WTC11 (cell line): ENCODE measurements around the gene SIPA1L2. TPM values are rescaled to one million over a fixed set of nuclear protein-coding genes. Genes with fewer than 3 reads are reported as not detected.

Experiments
- ATAC-seq: fragments of 200-7000 bp; cut with Tn5 transposase; 2 replicates; pipeline ENCODE4 v1.10.0; 2021; ENCODE audit warnings: mild to moderate bottlenecking, moderate library complexity
- CTCF ChIA-PET: fragments of 300-600 bp; sonication (Branson Sonifier 250); formaldehyde crosslinking; loops from one replicate; lab custom pipeline; 2021; ENCODE audit warnings: antibody characterized with exemption; lab: Charles Lee
- POLR2A ChIA-PET: fragments of 350-600 bp; sonication (Branson Sonifier 250); formaldehyde crosslinking; loops from one replicate; lab custom pipeline; 2021; ENCODE audit warnings: antibody characterized with exemption; lab: Charles Lee
- DNase-seq: peaks from one replicate; pipeline ENCODE4 v3.0.0; 2021; ENCODE audit warnings: low spot score
- H3K27ac Mint-ChIP-seq: 2 replicates; pipeline ENCODE4 v1.8.0; 2021; ENCODE audit warnings: mixed read lengths
- H3K27me3 Mint-ChIP-seq: 2 replicates; pipeline ENCODE4 v1.8.0; 2021; ENCODE audit warnings: low read depth, mild to moderate bottlenecking, moderate library complexity, mixed read lengths
- H3K36me3 Mint-ChIP-seq: 2 replicates; pipeline ENCODE4 v1.8.0; 2021; ENCODE audit warnings: mixed read lengths
- H3K4me1 Mint-ChIP-seq: 2 replicates; pipeline ENCODE4 v1.8.0; 2022; ENCODE audit warnings: mixed read lengths
- H3K4me3 Mint-ChIP-seq: 2 replicates; pipeline ENCODE4 v1.8.0; 2021; ENCODE audit warnings: mild to moderate bottlenecking, moderate library complexity, mixed read lengths
- H3K9me3 Mint-ChIP-seq: 2 replicates; pipeline ENCODE4 v1.8.0; 2021; ENCODE audit warnings: mixed read lengths
- ATF6 ChIP-seq: sonication (generic); formaldehyde crosslinking; IDR thresholded peaks from 2 replicates; pipeline ENCODE4 v1.8.1; 2023; ENCODE audit warnings: mild to moderate bottlenecking, missing genetic modification reagents
- CBFB ChIP-seq: sonication (generic); formaldehyde crosslinking; IDR thresholded peaks from 2 replicates; pipeline ENCODE4 v1.8.1; 2022; ENCODE audit warnings: mild to moderate bottlenecking, low read depth, missing genetic modification reagents
- CREB1 ChIP-seq: sonication (generic); formaldehyde crosslinking; IDR thresholded peaks from 2 replicates; pipeline ENCODE4 v1.8.0; 2023; ENCODE audit warnings: mild to moderate bottlenecking, missing genetic modification reagents
- CTCF ChIP-seq: fragments of 200-600 bp; IDR thresholded peaks from 2 replicates; pipeline ENCODE4 v1.8.0; 2022; ENCODE audit warnings: antibody characterized with exemption
- ERG ChIP-seq: fragments of 250-450 bp; sonication (Bioruptor Pico); IDR thresholded peaks from 2 replicates; pipeline ENCODE4 v1.8.0; 2021; ENCODE audit warnings: mild to moderate bottlenecking
- OVOL2 ChIP-seq: fragments of 250-450 bp; sonication (Bioruptor Pico); IDR thresholded peaks from 2 replicates; pipeline ENCODE4 v1.9.0; 2021; ENCODE audit warnings: mild to moderate bottlenecking, borderline replicate concordance
- RELA ChIP-seq: sonication (generic); formaldehyde crosslinking; IDR thresholded peaks from 2 replicates; pipeline ENCODE4 v1.8.1; 2022; ENCODE audit warnings: missing genetic modification reagents, mild to moderate bottlenecking, borderline replicate concordance
- SMAD3 ChIP-seq: sonication (generic); formaldehyde crosslinking; IDR thresholded peaks from 2 replicates; pipeline ENCODE4 v1.8.0; 2022; ENCODE audit warnings: missing genetic modification reagents, mild to moderate bottlenecking, borderline replicate concordance
- TEAD4 ChIP-seq: sonication (generic); formaldehyde crosslinking; IDR thresholded peaks from 2 replicates; pipeline ENCODE4 v1.8.0; 2022; ENCODE audit warnings: mild to moderate bottlenecking, missing genetic modification reagents
- USF2 ChIP-seq: sonication (generic); formaldehyde crosslinking; IDR thresholded peaks from 2 replicates; pipeline ENCODE4 v1.8.1; 2023; ENCODE audit warnings: mild to moderate bottlenecking, missing genetic modification reagents, moderate library complexity
- ZBTB43 ChIP-seq: sonication (generic); formaldehyde crosslinking; IDR thresholded peaks from 2 replicates; pipeline ENCODE4 v1.8.1; 2023; ENCODE audit warnings: mild to moderate bottlenecking, missing genetic modification reagents
- ZNF512 ChIP-seq: sonication (generic); formaldehyde crosslinking; IDR thresholded peaks from 2 replicates; pipeline ENCODE4 v1.8.1; 2022; ENCODE audit warnings: missing genetic modification reagents, borderline replicate concordance
- total RNA-seq: library from RNA; stranded (reverse); gene quantifications from 3 replicates; pipeline ENCODE4 v1.2.3, GENCODE V29; 2021

SIPA1L2 gene
- total RNA-seq, 1 experiment from 2014 or later = 14.3 TPM

- CTCF ChIA-PET = interaction anchor here (1.1 to 2.4 kb wide), 3 partner anchors 9 to 18 kb away, joined by 4 to 8 read pairs (median 5); partner anchors contain the start of gene SIPA1L2
- H3K27me3 Mint-ChIP-seq = no peaks in the 10 kb centered on the region; the same call in 1 of the 2 replicates
These were observed 9.5 kb downstream of the SIPA1L2 start for GRCh38 chr1:232620356-232620969.

More at GRCh38 chr1:232620356-232620969, 9.5 kb downstream of the SIPA1L2 start:
- DNase-seq = no peak
- peak overlapping the region; percentile 91 for H3K27ac Mint-ChIP-seq
- H3K36me3 Mint-ChIP-seq = no peaks in the 10 kb centered on the region
- no peaks in the 10 kb centered on the region for H3K9me3 Mint-ChIP-seq
- ATAC-seq = peak; percentile 74
- TF ChIP-seq TEAD4 (CRISPR knock-in tag) = no peak
- TF ChIP-seq ZBTB43 (CRISPR knock-in tag) = no peak
- no peak for TF ChIP-seq ERG (CRISPR knock-in tag)
- no peak for TF ChIP-seq USF2 (CRISPR knock-in tag)
- TF ChIP-seq CBFB (CRISPR knock-in tag) = no peak
- TF ChIP-seq OVOL2 = no peak
- no peak for TF ChIP-seq ATF6 (CRISPR knock-in tag)
- no peak for TF ChIP-seq CTCF
- no peak for TF ChIP-seq RELA
- no peak for TF ChIP-seq CREB1 (CRISPR knock-in tag)
- TF ChIP-seq SMAD3 (CRISPR knock-in tag) = no peak
- TF ChIP-seq ZNF512 (CRISPR knock-in tag) = no peak
- H3K4me1 Mint-ChIP-seq = peaks cover 88% of the 10 kb centered on the region
- peak overlapping the region; percentile 44 for H3K4me3 Mint-ChIP-seq
- POLR2A ChIA-PET = no interaction called here
